HG03469 (cell line): Measurements from ENCODE around the gene LCT.

Experiments used
- ATAC-seq: cut with Tn5 transposase; IDR thresholded peaks from one replicate; pipeline ENCODE4 v1.9.1; 2021; ENCODE audit warnings: mild to moderate bottlenecking, moderate library complexity, moderate number of reproducible peaks; ENCODE audit not compliant: unreplicated experiment

LCT gene

DNA sequence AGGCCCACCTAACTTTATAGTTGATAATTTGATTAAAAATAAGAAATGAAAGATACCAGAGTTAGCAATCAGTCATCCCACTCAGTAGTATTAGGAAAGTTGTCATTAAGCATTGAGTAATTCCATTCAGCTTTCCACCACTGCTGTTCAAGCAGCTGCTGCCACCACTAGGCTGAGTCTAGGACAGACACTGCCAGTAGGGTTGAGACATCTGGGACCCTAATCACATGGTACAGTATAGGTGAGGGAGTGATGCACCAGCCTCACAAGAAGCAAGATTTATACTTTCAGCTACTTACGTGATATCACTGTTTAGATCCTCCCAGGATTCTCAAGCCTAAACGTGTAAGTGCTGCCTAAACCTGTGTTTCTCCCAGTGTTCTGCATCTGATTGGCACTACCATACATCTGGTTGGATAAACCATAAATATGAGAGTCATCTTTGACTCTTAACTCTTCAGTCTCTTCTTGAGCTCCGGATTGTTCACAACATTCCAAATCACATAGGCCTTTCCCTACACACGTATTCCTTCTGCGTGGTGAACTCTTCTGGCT, 92.1 kb downstream of the LCT start:
- ATAC-seq = peak; percentile 22

DNA sequence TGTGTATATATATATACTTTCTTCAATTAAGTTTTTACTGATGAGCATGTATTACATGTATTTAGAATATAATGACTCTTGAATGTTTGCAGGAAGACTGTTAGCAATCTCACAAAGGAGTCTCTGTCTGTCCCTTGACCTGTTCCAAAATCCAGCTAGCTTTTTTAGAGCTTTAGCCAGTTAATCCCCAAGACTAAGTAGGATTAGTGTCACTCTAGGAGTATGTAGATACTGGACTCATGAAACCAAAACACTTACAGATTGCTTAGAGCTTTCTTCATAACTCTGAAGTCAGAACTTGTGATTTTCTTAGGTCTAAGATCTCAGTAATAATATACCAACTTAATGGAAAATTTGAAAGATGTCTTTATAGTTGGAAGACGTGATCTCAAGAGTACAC, 93.1 kb downstream of the LCT start:
- no peak for ATAC-seq

DNA sequence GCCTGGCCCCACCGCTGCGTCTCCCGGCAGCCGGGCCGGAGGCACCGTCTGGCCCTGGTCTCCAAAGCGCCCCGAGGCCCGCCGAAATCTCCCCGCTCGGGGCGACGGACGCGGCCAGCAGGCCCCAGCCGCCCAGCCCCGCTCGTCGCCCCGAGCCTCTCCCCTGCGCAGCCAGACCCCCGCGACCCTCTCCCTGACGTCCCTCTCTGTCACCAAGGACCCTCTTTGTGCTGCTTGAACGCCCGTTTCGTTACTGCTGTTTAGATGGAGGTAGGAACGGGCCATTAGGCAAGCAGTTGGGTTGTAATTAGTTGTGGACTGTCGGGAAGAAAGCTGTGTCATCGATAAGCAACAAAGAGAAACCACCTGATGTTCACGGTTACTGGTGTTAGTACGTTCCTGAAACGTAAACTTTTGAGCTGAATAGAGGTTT, 94.6 kb downstream of the LCT start:
- no peak for ATAC-seq

DNA sequence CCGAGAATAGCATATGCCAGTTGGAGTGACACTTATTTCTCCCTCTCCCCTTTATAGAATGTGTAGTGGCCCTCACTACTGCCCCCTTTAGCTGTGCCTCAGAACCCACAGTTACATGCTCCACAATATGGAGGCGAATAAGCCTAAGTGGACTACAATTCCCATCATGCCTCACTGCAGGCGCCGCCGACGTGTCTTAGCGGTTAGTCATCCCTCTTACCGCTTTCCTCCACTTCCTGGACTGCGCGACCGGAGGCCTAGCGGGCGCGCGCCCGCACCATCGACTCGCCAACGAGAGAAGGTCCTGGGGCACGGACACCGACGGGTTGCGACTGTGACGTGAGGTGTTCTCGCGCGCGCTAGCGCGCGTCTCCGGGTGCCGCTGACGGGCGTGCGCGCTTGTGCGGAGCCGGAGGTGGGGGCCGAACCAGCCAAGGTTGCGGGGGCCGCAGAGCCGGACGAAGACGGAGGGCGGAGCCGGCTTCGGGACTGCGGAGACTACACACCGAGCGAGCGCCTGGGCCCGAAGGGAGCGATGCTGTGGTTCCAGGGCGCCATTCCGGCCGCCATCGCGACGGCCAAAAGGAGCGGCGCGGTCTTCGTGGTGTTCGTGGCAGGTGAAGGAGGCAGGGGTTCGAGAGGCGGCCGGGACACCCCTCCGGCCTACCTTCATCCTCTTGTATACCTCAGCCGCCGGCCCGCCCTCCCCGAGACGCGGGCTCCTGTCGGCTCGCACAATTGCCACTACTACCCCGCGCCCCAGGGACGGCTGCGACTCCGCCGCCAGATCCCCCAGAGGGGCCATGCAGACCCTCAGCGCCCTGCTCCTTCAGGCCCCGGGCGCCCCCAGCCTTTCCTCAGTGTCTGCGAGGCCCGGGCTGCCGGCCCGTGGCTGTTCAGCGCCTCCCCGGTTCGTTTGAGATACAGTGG, 95.3 kb downstream of the LCT start, which contains the start of gene UBXN4:
Gene UBXN4, plus strand, starts transcription at position 461 of the 930 bp plus-strand sequence. Its CDS starts 75 bp downstream, at position 536.
- peak; percentile 79 for ATAC-seq

DNA sequence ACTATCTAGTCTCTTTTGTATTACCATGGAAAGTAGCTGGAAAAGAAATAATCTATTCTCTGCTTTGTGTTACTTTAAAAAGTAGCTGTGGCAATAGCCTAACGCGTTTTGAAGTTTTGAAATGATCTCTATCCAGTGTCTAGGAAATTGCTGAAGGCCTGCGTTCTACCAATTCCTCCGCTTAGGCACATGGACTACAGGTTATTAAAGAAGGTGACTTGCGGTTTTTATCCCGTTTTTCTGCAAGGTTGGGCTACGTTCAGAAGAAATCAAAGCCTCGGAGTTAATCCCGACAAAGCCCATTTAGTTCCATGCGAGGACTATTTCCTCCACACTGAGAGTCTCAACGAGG, 96.0 kb downstream of the LCT start:
- no peak for ATAC-seq

DNA sequence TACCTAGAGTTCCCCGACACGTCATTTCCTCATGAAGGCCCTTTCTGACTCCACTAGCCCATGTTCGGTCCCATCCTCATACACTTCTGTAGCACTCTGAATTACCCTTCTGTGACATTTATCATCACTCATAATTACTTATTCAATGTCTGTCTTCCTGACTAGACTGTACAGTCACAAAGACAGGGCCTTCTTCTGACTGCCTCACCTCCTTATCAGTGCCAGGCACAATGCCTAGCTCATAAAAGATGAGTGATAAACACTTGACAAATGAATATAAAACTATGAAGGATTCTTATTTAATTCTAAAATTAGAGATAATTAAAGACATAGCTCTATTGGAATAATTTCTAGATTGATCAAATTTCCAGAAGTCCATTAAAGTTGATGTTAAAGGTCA, 96.8 kb downstream of the LCT start:
- ATAC-seq = no peak
